ENCODE data around the gene TRIM9.

The TRIM9 gene

DNA sequence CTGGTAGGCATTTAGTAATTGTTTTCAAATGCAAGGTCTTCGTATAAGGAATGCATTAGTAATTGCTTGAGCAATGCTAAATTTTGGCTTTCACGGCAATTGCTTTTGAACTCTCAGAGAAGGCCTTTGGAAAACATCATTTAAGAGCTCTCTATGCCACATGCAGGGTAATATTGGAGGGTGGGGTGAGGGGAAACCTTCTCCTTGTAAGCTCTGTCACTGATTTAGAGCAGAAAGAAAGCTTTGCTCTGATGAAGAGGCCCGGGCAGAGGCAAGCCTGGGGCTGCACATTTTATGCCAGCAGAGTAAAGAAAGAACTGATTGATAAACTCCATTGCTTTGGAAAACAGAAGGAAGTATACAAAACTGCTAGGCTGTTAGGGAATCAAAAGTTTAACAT, 70.9 kb downstream of the TRIM9 start:
- no peaks in the 10 kb centered on the region for H3K9me3 ChIP-seq (replicated peaks; ENCODE audit: insufficient read depth, low read length)
- no peak overlapping the region for H3K4me3 ChIP-seq (ENCODE audit: low read length)
- no peak for DNase-seq
- H3K27ac ChIP-seq (ENCODE audit: low read length) = no peak overlapping the region
- H4K20me1 ChIP-seq (ENCODE audit: insufficient read depth, low read length) = no peaks in the 10 kb centered on the region
- no peaks in the 10 kb centered on the region for H3K79me2 ChIP-seq (ENCODE audit: low read length)
- no peaks in the 10 kb centered on the region for H3K27me3 ChIP-seq (replicated peaks; ENCODE audit: insufficient read depth, low read length)
- H3K9me2 ChIP-seq (replicated peaks; ENCODE audit: insufficient read depth, low read length) = no peaks in the 10 kb centered on the region
- H3K4me1 ChIP-seq (ENCODE audit: low read length) = no peaks in the 10 kb centered on the region
- no peak overlapping the region for H3K4me2 ChIP-seq (ENCODE audit: low read depth, low read length)
- H3K9ac ChIP-seq (ENCODE audit: low read length) = no peak overlapping the region
- H3F3A ChIP-seq (ENCODE audit: insufficient read depth, low read length) = no peaks in the 10 kb centered on the region
- no peak overlapping the region for H2AFZ ChIP-seq (ENCODE audit: low read length)
- TF ChIP-seq EZH2phosphoT487 (IDR thresholded peaks at IDR 0.05; ENCODE audit: low read length) (no peak), EZH2 (optimal IDR thresholded peaks at IDR 0.05; ENCODE audit: low read depth, low read length) (no peak)
- TF ChIP-seq, protein P1, sequence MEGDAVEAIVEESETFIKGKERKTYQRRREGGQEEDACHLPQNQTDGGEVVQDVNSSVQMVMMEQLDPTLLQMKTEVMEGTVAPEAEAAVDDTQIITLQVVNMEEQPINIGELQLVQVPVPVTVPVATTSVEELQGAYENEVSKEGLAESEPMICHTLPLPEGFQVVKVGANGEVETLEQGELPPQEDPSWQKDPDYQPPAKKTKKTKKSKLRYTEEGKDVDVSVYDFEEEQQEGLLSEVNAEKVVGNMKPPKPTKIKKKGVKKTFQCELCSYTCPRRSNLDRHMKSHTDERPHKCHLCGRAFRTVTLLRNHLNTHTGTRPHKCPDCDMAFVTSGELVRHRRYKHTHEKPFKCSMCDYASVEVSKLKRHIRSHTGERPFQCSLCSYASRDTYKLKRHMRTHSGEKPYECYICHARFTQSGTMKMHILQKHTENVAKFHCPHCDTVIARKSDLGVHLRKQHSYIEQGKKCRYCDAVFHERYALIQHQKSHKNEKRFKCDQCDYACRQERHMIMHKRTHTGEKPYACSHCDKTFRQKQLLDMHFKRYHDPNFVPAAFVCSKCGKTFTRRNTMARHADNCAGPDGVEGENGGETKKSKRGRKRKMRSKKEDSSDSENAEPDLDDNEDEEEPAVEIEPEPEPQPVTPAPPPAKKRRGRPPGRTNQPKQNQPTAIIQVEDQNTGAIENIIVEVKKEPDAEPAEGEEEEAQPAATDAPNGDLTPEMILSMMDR (IDR thresholded peaks at IDR 0.05; ENCODE audit: low read length) = no peak
- no peaks in the 10 kb centered on the region for H3K36me3 ChIP-seq (replicated peaks; ENCODE audit: insufficient read depth, low read length)

DNA sequence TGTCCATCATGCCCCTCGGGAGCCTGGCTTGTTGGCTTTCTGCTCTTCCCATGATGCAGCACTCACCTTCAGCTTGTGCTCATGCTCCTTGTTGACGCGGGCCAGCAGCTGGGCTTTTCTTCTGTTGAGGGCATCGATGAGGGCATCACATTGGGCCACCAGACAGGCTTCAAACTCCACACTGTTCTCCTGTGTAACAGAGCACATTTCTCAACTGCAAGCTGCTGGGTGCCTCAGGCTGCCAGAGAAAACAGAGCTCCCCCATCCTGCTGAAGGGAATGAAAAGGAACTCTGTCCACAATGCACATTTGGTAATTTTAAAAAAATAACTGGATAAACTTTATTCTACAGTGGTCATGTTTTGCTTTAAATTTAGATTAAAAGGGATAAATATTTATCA, 72.1 kb downstream of the TRIM9 start:
- TF ChIP-seq EZH2phosphoT487 (IDR thresholded peaks at IDR 0.05; ENCODE audit: low read length) (no peak), EZH2 (optimal IDR thresholded peaks at IDR 0.05; ENCODE audit: low read depth, low read length) (no peak)
- TF ChIP-seq, protein P1 (IDR thresholded peaks at IDR 0.05; ENCODE audit: low read length) = no peak
- H3F3A ChIP-seq (ENCODE audit: insufficient read depth, low read length) = no peaks in the 10 kb centered on the region
- no peak overlapping the region for H3K4me2 ChIP-seq (ENCODE audit: low read depth, low read length)
- H3K9me2 ChIP-seq (replicated peaks; ENCODE audit: insufficient read depth, low read length) = no peaks in the 10 kb centered on the region
- no peak overlapping the region for H3K27ac ChIP-seq (ENCODE audit: low read length)
- no peak overlapping the region for H2AFZ ChIP-seq (ENCODE audit: low read length)
- H3K4me3 ChIP-seq (ENCODE audit: low read length) = no peak overlapping the region
- H3K9me3 ChIP-seq (replicated peaks; ENCODE audit: insufficient read depth, low read length) = no peaks in the 10 kb centered on the region
- H3K4me1 ChIP-seq (ENCODE audit: low read length) = no peaks in the 10 kb centered on the region
- H3K27me3 ChIP-seq (replicated peaks; ENCODE audit: insufficient read depth, low read length) = no peaks in the 10 kb centered on the region
- no peak for DNase-seq
- no peaks in the 10 kb centered on the region for H3K79me2 ChIP-seq (ENCODE audit: low read length)
- no peaks in the 10 kb centered on the region for H4K20me1 ChIP-seq (ENCODE audit: insufficient read depth, low read length)
- H3K9ac ChIP-seq (ENCODE audit: low read length) = no peak overlapping the region
- H3K36me3 ChIP-seq (replicated peaks; ENCODE audit: insufficient read depth, low read length) = no peaks in the 10 kb centered on the region

DNA sequence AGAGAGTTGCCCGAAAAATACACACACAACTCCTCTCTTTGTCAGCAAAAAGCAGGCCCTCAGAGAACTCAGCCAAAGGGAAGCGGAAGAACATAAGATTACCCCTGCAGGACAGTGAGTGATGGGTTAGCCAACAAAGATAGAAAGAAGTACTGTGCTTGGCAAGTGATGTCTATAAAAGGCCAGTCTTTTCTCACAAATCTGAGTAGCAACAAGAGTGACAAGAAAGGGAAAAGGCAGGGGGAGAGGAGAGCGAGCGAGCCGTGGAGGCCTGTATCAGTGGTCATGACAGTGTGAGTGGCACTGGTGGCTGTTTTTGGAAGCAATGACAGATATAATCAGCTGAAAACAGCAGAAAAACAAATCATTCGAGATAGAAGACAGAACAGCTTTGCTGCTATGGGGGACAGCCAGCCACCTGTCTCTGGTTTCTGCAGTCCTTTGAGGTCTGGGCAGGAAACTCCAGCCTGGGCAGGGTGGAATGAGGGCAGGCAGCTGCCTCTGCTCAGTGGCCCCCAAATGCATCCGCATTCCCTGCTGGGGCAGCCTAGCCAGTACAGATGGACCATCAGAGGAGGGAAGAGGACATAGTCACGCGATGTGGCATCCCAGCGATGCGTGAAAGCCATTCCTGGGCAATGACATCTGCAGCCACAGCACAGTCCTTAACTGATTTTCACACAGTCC, 74.7 kb downstream of the TRIM9 start:
- H3K4me2 ChIP-seq (ENCODE audit: low read depth, low read length) = no peak overlapping the region
- H3K4me3 ChIP-seq (ENCODE audit: low read length) = no peak overlapping the region
- no peaks in the 10 kb centered on the region for H3F3A ChIP-seq (ENCODE audit: insufficient read depth, low read length)
- H3K9ac ChIP-seq (ENCODE audit: low read length) = no peak overlapping the region
- H2AFZ ChIP-seq (ENCODE audit: low read length) = no peak overlapping the region
- no peaks in the 10 kb centered on the region for H3K36me3 ChIP-seq (replicated peaks; ENCODE audit: insufficient read depth, low read length)
- no peak overlapping the region for H3K27ac ChIP-seq (ENCODE audit: low read length)
- H3K79me2 ChIP-seq (ENCODE audit: low read length) = no peaks in the 10 kb centered on the region
- no peak for DNase-seq
- H4K20me1 ChIP-seq (ENCODE audit: insufficient read depth, low read length) = no peaks in the 10 kb centered on the region
- H3K9me3 ChIP-seq (replicated peaks; ENCODE audit: insufficient read depth, low read length) = no peaks in the 10 kb centered on the region
- TF ChIP-seq EZH2 (optimal IDR thresholded peaks at IDR 0.05; ENCODE audit: low read depth, low read length) = no peak
- TF ChIP-seq, protein P1 (IDR thresholded peaks at IDR 0.05; ENCODE audit: low read length) = no peak
- no peak for TF ChIP-seq EZH2phosphoT487 (IDR thresholded peaks at IDR 0.05; ENCODE audit: low read length)
- no peaks in the 10 kb centered on the region for H3K9me2 ChIP-seq (replicated peaks; ENCODE audit: insufficient read depth, low read length)
- H3K4me1 ChIP-seq (ENCODE audit: low read length) = no peaks in the 10 kb centered on the region
- no peaks in the 10 kb centered on the region for H3K27me3 ChIP-seq (replicated peaks; ENCODE audit: insufficient read depth, low read length)
